Right atrium auricular region (tissue), 2 donors: ENCODE data around the gene ARMC7. TPM values are rescaled to one million over a fixed set of nuclear protein-coding genes. Genes with fewer than 3 reads are reported as not detected.
A peak's percentile ranks its signal among the peaks of the same experiment; 100 is the strongest.
"Not testable (repeated sequence)": the region's sequence is repeated elsewhere in the genome, so short reads cannot be mapped to it uniquely, and the experiment has no call there.

Experiments used
- DNase-seq: peaks from one replicate; pipeline ENCODE4 v3.0.0-alpha.2; 2019; ENCODE audit warnings: low spot score
- H3K27ac ChIP-seq, 2 donors: fragments of 200-600 bp; sonication (generic); 1 replicate in 1 of 2; 2 replicates in 1 of 2; pipeline ENCODE4 v1.5.1; 2016 to 2019
- H3K27me3 ChIP-seq, 2 donors: fragments of 200-600 bp; sonication (generic); one replicate each; pipeline versions ENCODE4 v1.5.1 to v1.6.0; 2017 to 2019
- H3K36me3 ChIP-seq: fragments of 200-600 bp; sonication (generic); one replicate; pipeline ENCODE4 v1.5.1; 2016
- H3K4me1 ChIP-seq, 2 donors: fragments of 200-600 bp; sonication (generic); one replicate each; pipeline versions ENCODE4 v1.5.1 to v1.6.0; 2017 to 2019
- H3K4me3 ChIP-seq, 2 donors: fragments of 200-600 bp; sonication (generic); 1 replicate in 1 of 2; 2 replicates in 1 of 2; pipeline ENCODE4 v1.5.1; 2017 to 2019; ENCODE audit warnings: mild to moderate bottlenecking in 1 of 2, moderate library complexity in 1 of 2
- H3K9me3 ChIP-seq, 2 donors: fragments of 200-600 bp; sonication (generic); one replicate each; pipeline ENCODE4 v1.5.1; 2019
- total RNA-seq, 2 donors: library from RNA; depleted of rRNA; stranded (reverse); fragments of >200 nt; gene quantifications; one replicate each; pipeline ENCODE4 v1.1.0, GENCODE V29; 2016
- TF ChIP-seq, protein P1 (sequence below), 2 donors: fragments of 200-600 bp; sonication (generic); IDR thresholded peaks; one replicate each; pipeline ENCODE4 v1.5.1; 2019; ENCODE audit warnings: antibody characterized with exemption in 2 of 2

Gene ARMC7
- total RNA-seq, 2 donors from 2014 or later, result 4.9 to 9.5 TPM

DNA sequence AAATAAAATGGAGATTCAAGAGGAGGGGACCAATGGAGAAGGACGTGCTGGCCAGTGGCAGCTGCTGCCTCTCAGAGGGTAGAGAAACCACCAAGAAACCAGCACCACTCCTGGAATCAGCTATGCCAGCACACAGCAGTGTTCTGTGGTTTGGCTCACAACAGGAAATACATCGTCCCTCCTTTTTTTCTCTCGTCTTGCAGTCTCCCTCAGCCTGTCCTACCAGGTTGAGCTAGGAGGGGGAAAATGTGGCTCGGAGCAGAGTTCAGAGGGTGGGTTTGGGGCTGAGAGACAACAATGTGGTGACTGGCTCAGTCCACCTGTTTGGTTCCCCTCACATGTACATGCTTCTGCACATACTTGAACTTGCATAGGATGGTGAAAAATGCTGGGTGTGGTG, 41.9 kb upstream of the ARMC7 start:
- DNase-seq, result no peak
- H3K27me3 ChIP-seq, result no peaks in the 10 kb centered on the region
- H3K27ac ChIP-seq, result no peak overlapping the region
- TF ChIP-seq, protein P1, sequence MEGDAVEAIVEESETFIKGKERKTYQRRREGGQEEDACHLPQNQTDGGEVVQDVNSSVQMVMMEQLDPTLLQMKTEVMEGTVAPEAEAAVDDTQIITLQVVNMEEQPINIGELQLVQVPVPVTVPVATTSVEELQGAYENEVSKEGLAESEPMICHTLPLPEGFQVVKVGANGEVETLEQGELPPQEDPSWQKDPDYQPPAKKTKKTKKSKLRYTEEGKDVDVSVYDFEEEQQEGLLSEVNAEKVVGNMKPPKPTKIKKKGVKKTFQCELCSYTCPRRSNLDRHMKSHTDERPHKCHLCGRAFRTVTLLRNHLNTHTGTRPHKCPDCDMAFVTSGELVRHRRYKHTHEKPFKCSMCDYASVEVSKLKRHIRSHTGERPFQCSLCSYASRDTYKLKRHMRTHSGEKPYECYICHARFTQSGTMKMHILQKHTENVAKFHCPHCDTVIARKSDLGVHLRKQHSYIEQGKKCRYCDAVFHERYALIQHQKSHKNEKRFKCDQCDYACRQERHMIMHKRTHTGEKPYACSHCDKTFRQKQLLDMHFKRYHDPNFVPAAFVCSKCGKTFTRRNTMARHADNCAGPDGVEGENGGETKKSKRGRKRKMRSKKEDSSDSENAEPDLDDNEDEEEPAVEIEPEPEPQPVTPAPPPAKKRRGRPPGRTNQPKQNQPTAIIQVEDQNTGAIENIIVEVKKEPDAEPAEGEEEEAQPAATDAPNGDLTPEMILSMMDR (IDR thresholded peaks at IDR 0.05), result no peak
- H3K36me3 ChIP-seq, result peaks cover 21% of the 10 kb centered on the region
- no peak overlapping the region for H3K4me3 ChIP-seq
- no peaks in the 10 kb centered on the region for H3K4me1 ChIP-seq
- no peaks in the 10 kb centered on the region for H3K9me3 ChIP-seq

DNA sequence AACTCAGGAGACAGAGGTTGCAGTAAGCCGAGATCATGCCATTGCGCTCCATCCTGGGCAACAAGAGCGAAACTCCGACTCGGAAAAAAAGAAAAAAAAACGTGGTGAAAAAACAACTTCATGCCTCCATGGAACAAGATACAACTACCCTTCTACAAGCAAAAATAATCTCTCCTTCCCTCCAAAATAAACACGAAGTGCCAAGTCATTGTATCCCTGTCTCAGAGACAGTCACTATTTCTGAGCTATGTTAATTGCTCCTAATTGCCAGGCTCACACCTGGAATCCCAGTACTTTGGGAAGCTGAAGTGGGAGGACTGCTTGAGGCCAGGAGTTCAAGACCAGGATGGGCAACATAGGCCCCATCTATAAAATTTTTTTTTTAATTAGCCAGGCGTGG, 41.0 kb upstream of the ARMC7 start:
- no peak for DNase-seq
- TF ChIP-seq, protein P1 (IDR thresholded peaks at IDR 0.05), result no peak
- Histone ChIP-seq H3K36me3 (peaks cover 12% of the 10 kb centered on the region), H3K4me3 (no peak overlapping the region), H3K4me1 (no peaks in the 10 kb centered on the region), H3K27ac (no peak overlapping the region), H3K9me3 (no peaks in the 10 kb centered on the region), H3K27me3 (no peaks in the 10 kb centered on the region)

DNA sequence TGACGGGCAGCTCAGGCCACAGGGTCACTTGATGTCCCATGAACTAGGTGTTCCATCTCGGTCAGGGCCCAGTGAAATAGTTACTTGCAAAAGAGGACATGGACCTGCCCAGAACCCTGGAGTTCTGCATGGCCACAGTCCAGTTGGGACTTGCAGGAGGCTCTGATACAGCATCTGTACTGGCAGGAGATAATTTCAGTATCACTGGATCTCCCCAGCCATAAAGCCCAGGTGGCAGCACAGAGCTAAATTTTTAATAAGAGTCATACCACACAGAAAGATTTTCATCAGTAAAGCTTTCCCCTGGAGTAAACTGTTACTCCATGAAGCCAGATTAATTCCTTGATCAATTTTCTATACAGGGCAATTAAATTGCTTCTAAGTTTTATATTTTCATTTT, 40.0 kb upstream of the ARMC7 start:
- no peak for DNase-seq
- Histone ChIP-seq H3K27ac (no peak overlapping the region), H3K27me3 (no peaks in the 10 kb centered on the region), H3K4me1 (no peaks in the 10 kb centered on the region), H3K4me3 (no peak overlapping the region), H3K9me3 (no peaks in the 10 kb centered on the region), H3K36me3 (peaks cover 3% of the 10 kb centered on the region)
- TF ChIP-seq, protein P1 (IDR thresholded peaks at IDR 0.05), result peak in 1 of 2 donors; percentile 50

DNA sequence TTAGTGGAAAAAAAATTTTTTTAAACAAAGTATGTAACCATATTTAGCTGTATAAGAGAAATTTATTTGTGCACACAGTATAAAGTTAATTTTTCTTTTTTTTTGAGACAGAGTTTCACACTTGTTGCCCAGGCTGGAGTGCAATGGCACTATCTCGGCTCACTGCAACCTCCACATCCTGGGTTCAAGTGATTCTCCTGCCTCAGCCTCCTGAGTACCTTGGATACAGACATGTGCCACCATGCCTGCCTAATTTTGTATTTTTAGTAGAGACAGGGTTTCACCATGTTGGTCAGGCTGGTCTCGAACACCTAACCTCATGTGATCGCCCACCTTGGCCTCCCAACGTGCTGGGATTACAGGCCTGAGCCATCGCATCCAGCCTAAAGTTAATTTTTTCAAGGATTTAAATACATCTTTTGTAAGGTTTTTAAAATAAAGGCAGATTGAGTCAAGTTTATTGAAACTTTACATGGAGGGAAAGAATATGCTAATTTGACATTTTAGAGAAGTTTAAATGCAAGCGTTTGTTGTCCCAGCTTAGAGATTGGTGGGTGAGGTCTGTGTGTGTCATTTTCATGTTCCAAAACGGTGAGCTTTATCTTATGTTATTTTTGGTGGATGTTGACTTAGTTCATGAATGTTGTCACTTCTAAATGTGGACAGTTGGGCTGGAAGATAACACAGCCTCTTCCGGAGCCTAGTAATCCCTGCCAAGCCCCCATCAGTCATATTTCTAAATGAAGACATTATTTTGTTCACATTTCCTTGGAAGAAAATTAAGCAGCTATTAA, 38.1 kb upstream of the ARMC7 start:
- not testable (repeated sequence) for H3K36me3 ChIP-seq, H3K4me3 ChIP-seq, H3K4me1 ChIP-seq, H3K9me3 ChIP-seq, H3K27me3 ChIP-seq, DNase-seq
- H3K27ac ChIP-seq, result peak overlapping the region; percentile 60 to 85

DNA sequence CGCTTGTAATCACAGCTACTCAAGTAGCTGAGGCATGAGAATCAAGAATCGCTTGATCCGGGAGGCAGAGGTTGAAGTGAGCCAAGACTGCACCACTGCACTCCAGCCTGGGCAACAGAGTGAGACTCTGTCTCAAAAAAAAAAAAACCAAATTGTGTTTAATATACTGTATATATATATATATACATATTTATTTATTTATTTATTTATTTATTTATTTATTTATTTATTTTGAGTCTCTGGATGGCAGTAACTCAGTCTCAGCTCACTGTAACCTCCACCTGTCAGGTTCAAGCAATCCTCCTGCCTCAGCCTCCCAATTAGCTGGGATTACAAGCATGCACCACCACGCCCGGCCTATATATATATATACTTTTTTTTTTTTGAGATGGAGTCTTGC, 36.9 kb upstream of the ARMC7 start:
- not testable (repeated sequence) for DNase-seq, H3K4me3 ChIP-seq, H3K9me3 ChIP-seq, H3K27me3 ChIP-seq, H3K36me3 ChIP-seq
- Histone ChIP-seq H3K27ac (peak overlapping the region; percentile 60 to 85), H3K4me1 (peaks cover 0 to 15% of the 10 kb centered on the region in 2 donors)

DNA sequence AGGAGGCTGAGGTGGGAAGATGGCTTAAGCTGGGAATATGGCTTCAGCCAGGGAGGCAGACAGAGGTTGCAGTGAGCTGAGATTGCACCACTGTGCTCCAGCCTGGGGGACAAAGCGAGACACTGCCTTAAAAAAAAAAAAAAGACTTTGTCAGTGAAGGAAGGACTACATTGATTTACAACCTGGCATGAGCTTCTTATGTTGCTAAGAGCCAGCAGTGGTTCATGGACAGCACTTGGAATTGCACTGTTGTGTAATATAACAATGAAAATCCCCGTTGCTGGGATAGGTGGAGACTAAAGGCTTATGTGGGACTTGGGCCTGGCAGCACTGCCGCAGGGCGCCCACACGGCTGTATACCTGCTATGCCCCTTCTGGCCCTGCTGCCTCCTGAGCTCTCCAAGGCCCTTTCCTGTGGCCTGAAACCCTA, 36.1 kb upstream of the ARMC7 start:
- Histone ChIP-seq H3K4me1 (peaks cover 0 to 22% of the 10 kb centered on the region in 2 donors), H3K9me3 (no peaks in the 10 kb centered on the region), H3K27ac (peak overlapping the region; percentile 60 to 85), H3K4me3 (no peak overlapping the region), H3K27me3 (no peaks in the 10 kb centered on the region), H3K36me3 (no peaks in the 10 kb centered on the region)
- no peak for DNase-seq
- TF ChIP-seq, protein P1 (IDR thresholded peaks at IDR 0.05), result no peak

DNA sequence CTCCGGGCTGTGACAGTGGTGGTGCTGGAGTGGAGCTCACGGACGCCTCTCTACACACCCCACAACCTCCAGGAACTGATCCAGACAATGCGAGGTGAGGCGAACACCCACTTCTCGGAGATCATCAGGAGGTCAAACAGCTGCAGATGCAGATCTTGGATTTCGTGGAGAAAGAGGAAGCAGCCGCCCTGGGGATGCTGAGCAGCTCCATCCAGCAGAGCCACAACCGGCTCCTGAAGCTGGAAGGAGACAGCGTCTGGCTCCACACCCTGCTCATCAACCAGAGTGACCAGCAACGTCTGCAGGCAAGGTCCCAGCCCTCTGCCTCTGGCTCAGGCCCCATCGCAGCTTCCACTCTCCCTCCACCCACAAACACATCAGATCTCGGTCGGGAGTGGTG, 35.2 kb upstream of the ARMC7 start:
- no peaks in the 10 kb centered on the region for H3K36me3 ChIP-seq
- peak overlapping the region; percentile 60 to 85 for H3K27ac ChIP-seq
- no peak overlapping the region for H3K4me3 ChIP-seq
- TF ChIP-seq, protein P1 (IDR thresholded peaks at IDR 0.05), result no peak
- H3K4me1 ChIP-seq, result peaks cover 0 to 31% of the 10 kb centered on the region in 2 donors
- no peaks in the 10 kb centered on the region for H3K27me3 ChIP-seq
- no peak for DNase-seq
- no peaks in the 10 kb centered on the region for H3K9me3 ChIP-seq
